ENCODE measurements around the gene LHFPL2. TPM values are rescaled to one million over a fixed set of nuclear protein-coding genes. Genes with fewer than 3 reads are reported as not detected.

LHFPL2 gene
- total and polyA plus RNA-seq, 9 of the 15 experiments (the other 6 are each of a cell fraction or from before 2014, with no cell fraction given), result 1.0 to 6.6 (median 4.6) TPM

DNA sequence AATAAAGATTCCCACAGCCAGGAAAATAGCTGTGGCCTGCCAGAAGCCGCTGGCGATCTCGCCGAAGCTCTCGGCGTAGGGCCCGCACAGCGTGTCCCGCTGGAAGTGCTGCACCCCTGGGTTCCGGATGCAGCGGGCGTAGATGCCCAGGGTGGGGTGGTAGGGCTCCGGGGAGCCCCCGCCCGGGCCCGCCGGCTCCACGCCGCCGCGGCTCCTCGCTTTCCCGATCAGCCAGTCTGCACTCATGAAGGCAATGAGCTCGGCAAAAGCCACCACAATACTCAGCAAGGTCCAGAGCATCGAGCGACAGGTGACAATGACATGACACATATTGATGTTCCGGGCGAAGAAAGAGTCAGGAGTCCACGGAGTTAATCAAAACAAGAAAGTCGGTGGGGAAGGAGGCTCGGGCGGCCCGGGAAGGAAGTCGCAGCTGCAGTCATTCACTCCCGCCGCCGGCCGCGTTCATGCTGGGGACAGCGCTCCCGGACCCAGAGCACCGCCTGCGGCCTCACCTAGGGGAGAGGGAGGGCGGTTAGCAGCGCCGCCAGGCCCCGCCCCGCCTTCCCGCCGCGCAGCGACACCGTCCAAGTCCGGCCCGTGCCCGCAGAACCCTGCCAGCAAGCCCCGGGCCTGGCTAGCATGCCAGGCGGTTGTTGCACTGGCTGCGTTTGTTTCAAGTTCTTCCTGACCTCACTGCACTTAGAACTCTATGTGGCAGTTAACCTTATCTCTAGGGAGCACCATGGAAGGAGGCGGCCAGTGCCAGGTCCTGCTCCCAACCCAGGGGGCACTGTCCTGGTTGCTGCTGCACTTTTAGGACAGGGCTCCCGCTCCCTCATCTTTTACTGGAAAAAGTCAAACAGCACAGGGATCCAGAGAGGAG lies 138.4 kb downstream of the LHFPL2 start (continued):
- TF ChIP-seq, protein P1, sequence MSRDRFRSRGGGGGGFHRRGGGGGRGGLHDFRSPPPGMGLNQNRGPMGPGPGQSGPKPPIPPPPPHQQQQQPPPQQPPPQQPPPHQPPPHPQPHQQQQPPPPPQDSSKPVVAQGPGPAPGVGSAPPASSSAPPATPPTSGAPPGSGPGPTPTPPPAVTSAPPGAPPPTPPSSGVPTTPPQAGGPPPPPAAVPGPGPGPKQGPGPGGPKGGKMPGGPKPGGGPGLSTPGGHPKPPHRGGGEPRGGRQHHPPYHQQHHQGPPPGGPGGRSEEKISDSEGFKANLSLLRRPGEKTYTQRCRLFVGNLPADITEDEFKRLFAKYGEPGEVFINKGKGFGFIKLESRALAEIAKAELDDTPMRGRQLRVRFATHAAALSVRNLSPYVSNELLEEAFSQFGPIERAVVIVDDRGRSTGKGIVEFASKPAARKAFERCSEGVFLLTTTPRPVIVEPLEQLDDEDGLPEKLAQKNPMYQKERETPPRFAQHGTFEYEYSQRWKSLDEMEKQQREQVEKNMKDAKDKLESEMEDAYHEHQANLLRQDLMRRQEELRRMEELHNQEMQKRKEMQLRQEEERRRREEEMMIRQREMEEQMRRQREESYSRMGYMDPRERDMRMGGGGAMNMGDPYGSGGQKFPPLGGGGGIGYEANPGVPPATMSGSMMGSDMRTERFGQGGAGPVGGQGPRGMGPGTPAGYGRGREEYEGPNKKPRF (IDR thresholded peaks at IDR 0.05; ENCODE audit: low read depth, low read length), result no peak
- no peak for TF ChIP-seq TSC22D4 (tag; IDR thresholded peaks at IDR 0.05)
- no peak for TF ChIP-seq MAFK (IDR thresholded peaks at IDR 0.05; ENCODE audit: low read length)
- no peak for TF ChIP-seq ZNF12 (CRISPR knock-in tag; IDR thresholded peaks at IDR 0.05)
- peak; percentile 11 for TF ChIP-seq TBP (optimal IDR thresholded peaks at IDR 0.05; ENCODE audit: low read depth, low read length)
- TF ChIP-seq HNRNPK (IDR thresholded peaks at IDR 0.05; ENCODE audit: low read depth, low read length, poor library complexity, severe bottlenecking), result no peak
- TF ChIP-seq, protein P2, sequence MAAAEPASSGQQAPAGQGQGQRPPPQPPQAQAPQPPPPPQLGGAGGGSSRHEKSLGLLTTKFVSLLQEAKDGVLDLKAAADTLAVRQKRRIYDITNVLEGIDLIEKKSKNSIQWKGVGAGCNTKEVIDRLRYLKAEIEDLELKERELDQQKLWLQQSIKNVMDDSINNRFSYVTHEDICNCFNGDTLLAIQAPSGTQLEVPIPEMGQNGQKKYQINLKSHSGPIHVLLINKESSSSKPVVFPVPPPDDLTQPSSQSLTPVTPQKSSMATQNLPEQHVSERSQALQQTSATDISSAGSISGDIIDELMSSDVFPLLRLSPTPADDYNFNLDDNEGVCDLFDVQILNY (CRISPR knock-in tag; IDR thresholded peaks at IDR 0.05), result no peak
- TF ChIP-seq IFI16 (CRISPR knock-in tag; IDR thresholded peaks at IDR 0.05), result no peak
- TF ChIP-seq, protein P3, sequence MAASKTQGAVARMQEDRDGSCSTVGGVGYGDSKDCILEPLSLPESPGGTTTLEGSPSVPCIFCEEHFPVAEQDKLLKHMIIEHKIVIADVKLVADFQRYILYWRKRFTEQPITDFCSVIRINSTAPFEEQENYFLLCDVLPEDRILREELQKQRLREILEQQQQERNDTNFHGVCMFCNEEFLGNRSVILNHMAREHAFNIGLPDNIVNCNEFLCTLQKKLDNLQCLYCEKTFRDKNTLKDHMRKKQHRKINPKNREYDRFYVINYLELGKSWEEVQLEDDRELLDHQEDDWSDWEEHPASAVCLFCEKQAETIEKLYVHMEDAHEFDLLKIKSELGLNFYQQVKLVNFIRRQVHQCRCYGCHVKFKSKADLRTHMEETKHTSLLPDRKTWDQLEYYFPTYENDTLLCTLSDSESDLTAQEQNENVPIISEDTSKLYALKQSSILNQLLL (CRISPR knock-in tag; IDR thresholded peaks at IDR 0.05; ENCODE audit: borderline replicate concordance), result no peak
- no peak for TF ChIP-seq PATZ1 (CRISPR knock-in tag; IDR thresholded peaks at IDR 0.05; ENCODE audit: borderline replicate concordance)
- TF ChIP-seq FOXJ3 (CRISPR knock-in tag; IDR thresholded peaks at IDR 0.05), result no peak

All from K562 (cell line).